RWPE1 (cell line): ENCODE measurements around the gene CXorf66.

Source experiments
- CTCF ChIA-PET: fragments of 350-600 bp; sonication (Branson Sonifier 250); formaldehyde crosslinking; extraction: SDS; loops from one replicate; lab custom pipeline; 2021; lab: Yijun Ruan, JAX
- POLR2A ChIA-PET: fragments of 400-600 bp; formaldehyde crosslinking; extraction: SDS; loops from one replicate; lab custom pipeline; 2020; ENCODE audit warnings: antibody characterized with exemption; ENCODE audit not compliant: low non-redundant PET; lab: Yijun Ruan, JAX
- DNase-seq: peaks from one replicate; pipeline ENCODE4 v3.0.0; 2012; ENCODE audit warnings: low spot score
- H3K27ac ChIP-seq: fragments of 450-650 bp; 2 replicates; pipeline ENCODE4 v1.5.1; 2017
- TF ChIP-seq, protein P1 (sequence below): fragments of 450-650 bp; conservative IDR thresholded peaks from 2 replicates; pipeline ENCODE4 v1.5.1; 2017; ENCODE audit warnings: low read depth, mild to moderate bottlenecking

CXorf66 gene

DNA sequence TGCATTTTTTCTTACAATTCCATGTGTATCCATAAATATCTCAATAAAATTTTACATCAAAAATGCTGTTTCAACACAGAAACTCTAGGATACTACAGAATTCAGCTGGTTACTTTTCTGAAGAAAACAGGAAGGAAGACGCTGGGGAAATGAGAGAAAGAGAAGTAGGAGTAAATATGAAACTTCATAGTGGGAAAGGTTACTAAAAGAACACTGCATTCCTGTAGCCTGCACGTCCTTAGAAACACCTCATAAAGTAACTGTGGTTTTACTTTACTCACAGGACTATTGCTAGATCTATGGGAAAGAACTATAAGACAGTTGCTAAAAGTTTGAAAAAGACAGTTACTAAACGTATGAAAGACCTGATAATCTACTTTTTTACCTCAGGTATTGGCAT lies 55.6 kb downstream of the CXorf66 start:
- CTCF ChIA-PET = no interaction called here

DNA sequence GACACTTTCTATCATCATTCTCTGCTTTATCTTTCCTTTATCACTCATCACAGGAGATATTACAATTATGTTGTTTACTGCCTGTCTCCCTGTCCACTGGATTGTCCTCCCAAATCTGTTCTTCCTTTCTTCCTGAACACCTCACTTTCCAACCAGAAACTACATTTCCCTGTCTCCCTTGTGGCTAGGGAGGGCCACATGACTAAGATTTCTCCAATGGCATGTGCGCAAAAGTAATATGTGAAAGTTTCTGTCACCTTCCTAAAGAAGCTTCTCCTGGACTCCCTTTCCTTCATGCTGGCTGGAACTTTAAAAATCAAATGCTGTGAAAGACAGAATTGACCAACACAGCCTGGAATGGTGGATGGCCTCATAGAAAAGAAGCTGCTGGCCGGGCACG lies 58.2 kb downstream of the CXorf66 start:
- DNase-seq = no peak
- TF ChIP-seq, protein P1, sequence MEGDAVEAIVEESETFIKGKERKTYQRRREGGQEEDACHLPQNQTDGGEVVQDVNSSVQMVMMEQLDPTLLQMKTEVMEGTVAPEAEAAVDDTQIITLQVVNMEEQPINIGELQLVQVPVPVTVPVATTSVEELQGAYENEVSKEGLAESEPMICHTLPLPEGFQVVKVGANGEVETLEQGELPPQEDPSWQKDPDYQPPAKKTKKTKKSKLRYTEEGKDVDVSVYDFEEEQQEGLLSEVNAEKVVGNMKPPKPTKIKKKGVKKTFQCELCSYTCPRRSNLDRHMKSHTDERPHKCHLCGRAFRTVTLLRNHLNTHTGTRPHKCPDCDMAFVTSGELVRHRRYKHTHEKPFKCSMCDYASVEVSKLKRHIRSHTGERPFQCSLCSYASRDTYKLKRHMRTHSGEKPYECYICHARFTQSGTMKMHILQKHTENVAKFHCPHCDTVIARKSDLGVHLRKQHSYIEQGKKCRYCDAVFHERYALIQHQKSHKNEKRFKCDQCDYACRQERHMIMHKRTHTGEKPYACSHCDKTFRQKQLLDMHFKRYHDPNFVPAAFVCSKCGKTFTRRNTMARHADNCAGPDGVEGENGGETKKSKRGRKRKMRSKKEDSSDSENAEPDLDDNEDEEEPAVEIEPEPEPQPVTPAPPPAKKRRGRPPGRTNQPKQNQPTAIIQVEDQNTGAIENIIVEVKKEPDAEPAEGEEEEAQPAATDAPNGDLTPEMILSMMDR = no peak
- CTCF ChIA-PET = no interaction called here
- POLR2A ChIA-PET = no interaction called here
- H3K27ac ChIP-seq = no peak overlapping the region

More for the DNA sequence above, 55.6 kb downstream of the CXorf66 start:
- no peak for DNase-seq
- TF ChIP-seq, protein P1 = no peak
- POLR2A ChIA-PET = no interaction called here
- H3K27ac ChIP-seq = no peak overlapping the region

DNA sequence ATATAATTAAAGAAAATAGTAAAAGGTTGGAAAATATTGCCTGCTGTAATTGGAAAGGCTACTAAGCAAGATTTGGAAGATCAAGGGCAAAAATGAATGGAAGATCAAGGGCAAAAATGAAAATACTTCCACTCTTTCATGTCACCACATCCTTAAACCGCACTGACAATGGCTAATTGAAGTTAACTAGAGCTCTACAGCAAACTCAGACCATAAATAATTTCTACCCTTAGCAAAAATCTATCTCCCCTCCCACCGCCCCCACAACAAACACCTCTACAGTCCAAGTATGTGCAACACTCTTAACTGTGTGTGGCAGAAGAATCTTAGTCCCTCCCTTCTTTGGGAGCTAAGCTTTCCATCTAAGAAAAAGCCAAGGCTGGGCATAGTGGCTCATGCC lies 59.6 kb downstream of the CXorf66 start:
- DNase-seq = no peak
- no peak overlapping the region for H3K27ac ChIP-seq
- CTCF ChIA-PET = no interaction called here
- TF ChIP-seq, protein P1 = no peak
- POLR2A ChIA-PET = no interaction called here
